Neuronal stem cell (in vitro differentiated cells): ENCODE results near the gene HOXB4.

Source experiments
- DNase-seq: peaks from one replicate; pipeline ENCODE4 v3.0.0-alpha.2; 2013; ENCODE audit warnings: low spot score
- H2AFZ ChIP-seq: one replicate; pipeline ENCODE4 v1.6.1; 2013; ENCODE audit warnings: mild to moderate bottlenecking, low read length, inconsistent platforms
- H2AK5ac ChIP-seq: 2 replicates; pipeline ENCODE4 v1.6.1; 2013; ENCODE audit warnings: low read depth, mild to moderate bottlenecking, inconsistent platforms, low read length, moderate library complexity, mixed read lengths
- H2BK120ac ChIP-seq: 2 replicates; pipeline ENCODE4 v1.6.1; 2013; ENCODE audit warnings: low read depth, mild to moderate bottlenecking, inconsistent platforms, low read length, moderate library complexity, mixed read lengths
- H2BK12ac ChIP-seq: one replicate; pipeline ENCODE4 v1.6.1; 2013; ENCODE audit warnings: low read length, inconsistent platforms
- H2BK15ac ChIP-seq: 2 replicates; pipeline ENCODE4 v1.6.1; 2013; ENCODE audit warnings: mild to moderate bottlenecking, low read length, inconsistent platforms, mixed read lengths
- H2BK5ac ChIP-seq: one replicate; pipeline ENCODE4 v1.6.1; 2013; ENCODE audit warnings: inconsistent platforms, mild to moderate bottlenecking, low read length, moderate library complexity
- H3K14ac ChIP-seq: one replicate; pipeline ENCODE4 v1.6.1; 2013; ENCODE audit warnings: low read length, inconsistent platforms
- H3K18ac ChIP-seq: 2 replicates; pipeline ENCODE4 v1.6.1; 2013; ENCODE audit warnings: low read length, inconsistent platforms
- H3K23ac ChIP-seq: 2 replicates; pipeline ENCODE4 v1.6.1; 2013; ENCODE audit warnings: low read depth, mild to moderate bottlenecking, mixed read lengths, low read length, inconsistent platforms; ENCODE audit not compliant: poor library complexity
- H3K27ac ChIP-seq: replicated peaks from 3 replicates; pipeline ENCODE4 v1.5.1; 2013; ENCODE audit warnings: low read length, inconsistent platforms
- H3K27me3 ChIP-seq, 3 experiments: 2 replicates each; pipeline ENCODE4 v1.6.1; 2013; ENCODE audit warnings: low read length in 3 of 3, mild to moderate bottlenecking in 2 of 3, inconsistent platforms in 1 of 3, low read depth in 1 of 3, mixed read lengths in 1 of 3, moderate library complexity in 1 of 3; ENCODE audit not compliant: control insufficient read depth in 3 of 3, insufficient read depth in 3 of 3
- H3K36me3 ChIP-seq, 2 donors: replicated peaks in 1 of 2; 2 replicates each; pipeline ENCODE4 v1.6.1; 2013; ENCODE audit warnings: low read length in 2 of 2; ENCODE audit not compliant: control insufficient read depth in 2 of 2, insufficient read depth in 2 of 2
- H3K4ac ChIP-seq: 2 replicates; pipeline ENCODE4 v1.6.1; 2013; ENCODE audit warnings: inconsistent platforms, mild to moderate bottlenecking, low read length, moderate library complexity
- H3K4me1 ChIP-seq, 2 donors: 1 replicate in 1 of 2; 2 replicates in 1 of 2; pipeline ENCODE4 v1.6.1; 2013; ENCODE audit warnings: low read length in 2 of 2, low read depth in 1 of 2; ENCODE audit not compliant: control insufficient read depth in 2 of 2, insufficient read depth in 1 of 2
- H3K4me2 ChIP-seq: one replicate; pipeline ENCODE4 v1.6.1; 2013; ENCODE audit warnings: mild to moderate bottlenecking, low read length, inconsistent platforms; ENCODE audit not compliant: insufficient read depth, poor library complexity, severe bottlenecking
- H3K4me3 ChIP-seq, 2 donors: 2 replicates each; pipeline ENCODE4 v1.5.1; 2013; ENCODE audit warnings: low read length in 2 of 2, mild to moderate bottlenecking in 2 of 2, inconsistent platforms in 1 of 2, moderate library complexity in 1 of 2
- H3K79me1 ChIP-seq: one replicate; pipeline ENCODE4 v1.6.1; 2013; ENCODE audit warnings: low read depth, mild to moderate bottlenecking, inconsistent platforms, low read length, moderate library complexity
- H3K9ac ChIP-seq: one replicate; pipeline ENCODE4 v1.6.1; 2013; ENCODE audit warnings: mild to moderate bottlenecking, low read depth, low read length, inconsistent platforms; ENCODE audit not compliant: poor library complexity
- H3K9me3 ChIP-seq, 2 donors: replicated peaks in 1 of 2; 2 replicates each; pipeline versions ENCODE3 to v1.6.1; 2013; ENCODE audit warnings: low read length in 2 of 2, mild to moderate bottlenecking in 2 of 2, inconsistent platforms in 1 of 2, low read depth in 1 of 2, mixed read lengths in 1 of 2, moderate library complexity in 1 of 2; ENCODE audit not compliant: control insufficient read depth in 2 of 2, insufficient read depth in 1 of 2
- H4K8ac ChIP-seq: one replicate; pipeline ENCODE4 v1.6.1; 2013; ENCODE audit warnings: low read depth, mild to moderate bottlenecking, inconsistent platforms, low read length, moderate library complexity
- H4K91ac ChIP-seq: one replicate; pipeline ENCODE4 v1.6.1; 2013; ENCODE audit warnings: low read length, low read depth, mild to moderate bottlenecking, inconsistent platforms; ENCODE audit not compliant: poor library complexity
- WGBS, 2 donors: extraction: QIAGEN DNeasy Blood & Tissue Kit; methylation state at CpG; one replicate each; pipeline ENCODE4 v1.1.7; 2013; ENCODE audit warnings: missing lambda C conversion rate in 2 of 2, mixed read lengths in 1 of 2; ENCODE audit not compliant: insufficient read length in 2 of 2, insufficient replicate concordance in 1 of 2; ENCODE audit errors: extremely low coverage in 2 of 2; 5-methylcytosine and 5-hydroxymethylcytosine counted together

HOXB4 gene

GRCh38 chr17:48619826-48620449, 41.8 kb upstream of the HOXB4 start:
- Histone ChIP-seq H2AFZ (peak overlapping the region; percentile 74), H3K4ac (no peak overlapping the region), H3K79me1 (no peaks in the 10 kb centered on the region), H4K8ac (no peak overlapping the region), H3K4me1 (no peaks in the 10 kb centered on the region), H2BK15ac (no peak overlapping the region), H4K91ac (no peak overlapping the region), H3K27ac (no peak overlapping the region), H3K4me3 (no peak overlapping the region), H3K27me3 (peaks cover 74 to 100% (median 99%) of the 10 kb centered on the region in 3 experiments), H2BK120ac (no peak overlapping the region), H3K36me3 (no peaks in the 10 kb centered on the region), H2AK5ac (no peak overlapping the region), H3K18ac (no peak overlapping the region), H3K23ac (peak overlapping the region; percentile 77), H3K14ac (no peak overlapping the region), H3K9me3 (peaks cover 0 to 10% of the 10 kb centered on the region in 2 donors), H3K9ac (peak overlapping the region; percentile 31), H3K4me2 (no peak overlapping the region), H2BK12ac (no peak overlapping the region), H2BK5ac (no peak overlapping the region)
- no peak for DNase-seq
- no CpG with 5 or more reads among the region's 32 CpGs for WGBS, 2 donors

DNA sequence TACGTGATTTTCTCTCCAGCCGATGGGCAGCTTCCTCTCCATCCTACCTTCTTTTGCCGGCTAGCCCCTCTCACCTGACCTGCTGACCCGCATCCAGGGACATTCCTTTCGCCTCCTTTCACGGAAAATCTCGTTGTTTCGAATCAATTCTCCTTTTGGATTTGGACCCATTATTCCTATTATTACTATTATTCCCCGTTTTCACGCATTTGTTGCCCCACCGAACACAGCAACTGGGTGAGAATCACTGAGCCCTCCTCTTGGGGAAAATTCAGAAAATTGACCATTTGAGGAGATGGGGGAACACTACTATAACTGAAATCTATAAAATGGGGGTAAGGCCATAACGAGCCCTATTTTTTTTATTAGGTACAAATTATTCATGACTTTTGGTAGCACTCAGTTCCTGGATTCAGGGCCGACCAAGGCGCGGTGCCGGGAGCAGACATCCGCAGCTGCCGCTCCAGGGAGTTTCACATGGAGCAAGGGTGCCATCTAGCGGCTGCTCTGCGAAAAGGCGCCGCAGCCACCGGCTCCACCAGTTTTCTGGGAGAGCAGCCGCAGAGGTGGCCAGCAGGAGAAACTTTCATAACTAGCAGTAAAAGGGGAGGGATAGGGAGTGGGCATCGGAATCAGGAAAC, 40.2 kb upstream of the HOXB4 start:
- Histone ChIP-seq H3K27me3 (peaks cover 71 to 99% (median 99%) of the 10 kb centered on the region in 3 experiments), H2BK120ac (no peak overlapping the region), H4K91ac (no peak overlapping the region), H2BK5ac (no peak overlapping the region), H3K4ac (no peak overlapping the region), H4K8ac (no peak overlapping the region), H2BK12ac (no peak overlapping the region), H3K4me2 (no peak overlapping the region), H3K23ac (no peak overlapping the region), H3K4me3 (no peak overlapping the region), H2AFZ (no peak overlapping the region), H3K4me1 (no peaks in the 10 kb centered on the region), H3K36me3 (no peaks in the 10 kb centered on the region), H2AK5ac (no peak overlapping the region), H3K27ac (no peak overlapping the region), H3K9ac (no peak overlapping the region), H3K79me1 (no peaks in the 10 kb centered on the region), H3K18ac (no peak overlapping the region), H3K14ac (no peak overlapping the region), H3K9me3 (peaks cover 0 to 10% of the 10 kb centered on the region in 2 donors), H2BK15ac (no peak overlapping the region)
- WGBS, 2 donors: no CpG with 5 or more reads among the region's 25 CpGs
- peak; percentile 87 for DNase-seq

- H3K36me3 ChIP-seq: no peaks in the 10 kb centered on the region
- H3K18ac ChIP-seq: no peak overlapping the region
- no peak overlapping the region for H3K4ac ChIP-seq
- no peak overlapping the region for H2BK5ac ChIP-seq
- H2BK120ac ChIP-seq: no peak overlapping the region
- peak overlapping the region; percentile 62 for H3K23ac ChIP-seq
- peaks cover 0 to 10% of the 10 kb centered on the region in 2 donors for H3K9me3 ChIP-seq
- H2AK5ac ChIP-seq: no peak overlapping the region
- H4K91ac ChIP-seq: no peak overlapping the region
- no peak overlapping the region for H2AFZ ChIP-seq
- no peak overlapping the region for H3K27ac ChIP-seq
- peaks cover 0 to 3% of the 10 kb centered on the region in 2 donors for H3K4me1 ChIP-seq
- no peaks in the 10 kb centered on the region for H3K79me1 ChIP-seq
- no peak overlapping the region for H3K14ac ChIP-seq
- no peak overlapping the region for H2BK12ac ChIP-seq
- H3K4me3 ChIP-seq: no peak overlapping the region
- no peak overlapping the region for H3K9ac ChIP-seq
- peak overlapping the region; percentile 26 for H4K8ac ChIP-seq
- no peak overlapping the region for H3K4me2 ChIP-seq
- H2BK15ac ChIP-seq: no peak overlapping the region
- no peak for DNase-seq
- WGBS, 2 donors: no CpG with 5 or more reads among the region's 43 CpGs
- peaks cover 74 to 99% (median 99%) of the 10 kb centered on the region in 3 experiments for H3K27me3 ChIP-seq
Observed at GRCh38 chr17:48617471-48618255, 39.5 kb upstream of the HOXB4 start.
